Left cardiac atrium (tissue), 4 donors: Measurements from ENCODE around the gene VENTX. TPM values are rescaled to one million over a fixed set of nuclear protein-coding genes. Genes with fewer than 3 reads are reported as not detected.
A peak's percentile ranks its signal among the peaks of the same experiment; 100 is the strongest.
"Not testable (repeated sequence)": the region's sequence is repeated elsewhere in the genome, so short reads cannot be mapped to it uniquely, and the experiment has no call there.

ENCODE experiments used
- ATAC-seq, 2 donors: fragments of 200-7000 bp; cut with Tn5 transposase; one replicate each; pipeline ENCODE4 v1.9.1; 2020; ENCODE audit warnings: mild to moderate bottlenecking in 2 of 2, moderate library complexity in 2 of 2
- DNase-seq: peaks from one replicate; pipeline ENCODE4 v3.0.0-alpha.2; 2020
- intact Hi-C, 2 donors: fragments of 100-400 bp; cut with DNase I; formaldehyde crosslinking; loops; one replicate each; pipeline versions ENCODE4 v1.14.1 to v1.15.1; 2022 to 2023
- total RNA-seq, 2 donors: library from RNA; stranded (reverse); fragmentation: NEBNext Ultra II Directional; extraction: Animal tissue kit (Norgen Biotek cat#: 25700); gene quantifications; one replicate each; pipeline ENCODE4 v1.2.1, GENCODE V29; 2021
- donor health status: DM: no; HTN: yes; CAD: no.
- donor health status: DM: no; HTN: yes; CAD: no; lungs with severe emphysema.
- donor health status: DM: yes; HTN: yes; CAD: no.
- donor health status: Dilated cardiomyopathy.

Gene VENTX
- total RNA-seq, 2 donors from 2014 or later = 1.3 TPM

GRCh38 chr10:133212853-133213494 is 24.7 kb upstream of the VENTX start:
- no peak for DNase-seq

GRCh38 chr10:133213641-133214467 is 23.8 kb upstream of the VENTX start:
- DNase-seq = no peak
- no peak for ATAC-seq
- intact Hi-C loops = no loop called here

More at GRCh38 chr10:133212853-133213494, 24.7 kb upstream of the VENTX start:
- ATAC-seq = no peak
- intact Hi-C loops = no loop called here

- intact Hi-C loops = no loop called here
- DNase-seq (no peak), ATAC-seq (no peak)
Measured at GRCh38 chr10:133214468-133215410, 22.9 kb upstream of the VENTX start.

- DNase-seq = no peak
- intact Hi-C loops = no loop called here
- ATAC-seq = no peak
Measured at GRCh38 chr10:133215586-133215985, 22.1 kb upstream of the VENTX start.

- ATAC-seq (no peak), DNase-seq (no peak)
- intact Hi-C loops = no loop called here
Measured at GRCh38 chr10:133216776-133217175, 20.9 kb upstream of the VENTX start.

GRCh38 chr10:133217800-133218589 is 19.7 kb upstream of the VENTX start:
- DNase-seq = no peak
- intact Hi-C loops = no loop called here
- no peak for ATAC-seq

- DNase-seq = no peak
- no peak for ATAC-seq
Measured at GRCh38 chr10:133218891-133219290, 18.8 kb upstream of the VENTX start.

GRCh38 chr10:133219782-133220181 is 17.9 kb upstream of the VENTX start:
- intact Hi-C loops = no loop called here
- DNase-seq (no peak), ATAC-seq (no peak)

More at GRCh38 chr10:133218891-133219290, 18.8 kb upstream of the VENTX start:
- intact Hi-C loops = no loop called here

- ATAC-seq (no peak), DNase-seq (no peak)
- intact Hi-C loops = no loop called here
Measured at GRCh38 chr10:133221331-133221730, 16.3 kb upstream of the VENTX start.

- ATAC-seq, intact Hi-C loops, DNase-seq: not testable (repeated sequence)
Measured at GRCh38 chr10:133221756-133222155, 15.9 kb upstream of the VENTX start.

GRCh38 chr10:133224076-133224475 is 13.6 kb upstream of the VENTX start:
- ATAC-seq (no peak), DNase-seq (no peak)
- intact Hi-C loops = no loop called here

GRCh38 chr10:133224756-133225372 is 12.8 kb upstream of the VENTX start:
- ATAC-seq = peak; percentile 52 to 92
- no peak for DNase-seq
- intact Hi-C loops = no loop called here

- DNase-seq (no peak), ATAC-seq (no peak)
- intact Hi-C loops = no loop called here
Measured at GRCh38 chr10:133225707-133226191, 11.9 kb upstream of the VENTX start.

GRCh38 chr10:133226251-133226808 is 11.3 kb upstream of the VENTX start:
- intact Hi-C loops = no loop called here
- ATAC-seq = no peak
- no peak for DNase-seq

- ATAC-seq (no peak), DNase-seq (no peak)
- intact Hi-C loops = no loop called here
Measured at GRCh38 chr10:133227256-133227655, 10.4 kb upstream of the VENTX start.

GRCh38 chr10:133229265-133230043 is 8.2 kb upstream of the VENTX start:
- no peak for DNase-seq
- intact Hi-C loops = no loop called here
- no peak for ATAC-seq

- intact Hi-C loops = no loop called here
- ATAC-seq (no peak), DNase-seq (no peak)
Measured at GRCh38 chr10:133230044-133230361, 7.7 kb upstream of the VENTX start, which contains the start of gene UTF1. TSS of gene UTF1 (plus strand) at chr10:133230217. CDS start at chr10:133230289, 72 bp downstream.
